Fibroblast of skin of left quadriceps (primary cell): Measurements from ENCODE around the gene CRHR2.

ENCODE experiments used
- DNase-seq, 2 experiments: peaks; one replicate each; pipeline ENCODE4 v3.0.0-alpha.2; 2013; ENCODE audit warnings: low read depth in 2 of 2

The CRHR2 gene

DNA sequence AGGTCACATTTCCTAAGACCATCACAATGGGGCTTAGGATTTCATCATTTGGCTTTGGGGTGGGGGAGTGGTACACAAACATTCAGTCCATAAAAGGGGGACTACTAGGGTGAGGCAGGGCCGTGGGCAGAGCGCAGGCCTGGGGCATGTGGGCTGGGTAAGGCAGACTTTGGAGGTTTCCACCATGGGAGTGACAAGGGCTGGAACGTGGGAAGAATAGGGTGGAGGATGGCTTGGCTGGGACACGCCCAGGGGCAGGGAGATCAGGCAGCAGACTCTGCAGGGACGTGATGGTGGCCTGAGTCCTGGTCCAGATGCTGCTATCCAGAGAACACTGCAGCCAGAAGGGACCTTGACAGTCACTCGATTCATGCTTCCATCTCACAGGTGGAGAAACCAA is 24.7 kb upstream of the CRHR2 start:
- no peak for DNase-seq

GRCh38 chr7:30706316-30706715 is 24.1 kb upstream of the CRHR2 start:
- no peak for DNase-seq

DNA sequence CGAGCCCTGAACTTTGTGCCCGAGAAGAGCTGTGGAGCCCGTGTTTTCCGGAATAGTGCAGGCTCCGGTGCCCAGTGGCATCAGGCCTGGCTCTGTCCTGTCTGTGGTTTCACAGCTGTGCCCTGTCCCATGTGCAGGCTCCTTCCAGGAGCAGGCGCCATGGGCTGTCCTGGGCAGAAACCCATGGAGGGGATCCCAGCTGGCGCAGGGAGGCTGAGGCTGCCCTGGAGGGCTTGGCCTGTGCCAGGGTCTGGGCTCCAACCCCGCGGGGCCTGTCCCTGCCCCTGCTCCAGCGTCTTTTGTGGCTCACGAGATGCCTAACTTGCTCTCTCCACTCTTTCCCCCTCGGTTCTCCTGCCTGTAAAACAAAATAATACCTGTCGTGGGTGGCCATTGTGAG is 23.3 kb upstream of the CRHR2 start:
- no peak for DNase-seq

- DNase-seq = no peak
Observed at GRCh38 chr7:30705008-30705407, 22.8 kb upstream of the CRHR2 start.

DNA sequence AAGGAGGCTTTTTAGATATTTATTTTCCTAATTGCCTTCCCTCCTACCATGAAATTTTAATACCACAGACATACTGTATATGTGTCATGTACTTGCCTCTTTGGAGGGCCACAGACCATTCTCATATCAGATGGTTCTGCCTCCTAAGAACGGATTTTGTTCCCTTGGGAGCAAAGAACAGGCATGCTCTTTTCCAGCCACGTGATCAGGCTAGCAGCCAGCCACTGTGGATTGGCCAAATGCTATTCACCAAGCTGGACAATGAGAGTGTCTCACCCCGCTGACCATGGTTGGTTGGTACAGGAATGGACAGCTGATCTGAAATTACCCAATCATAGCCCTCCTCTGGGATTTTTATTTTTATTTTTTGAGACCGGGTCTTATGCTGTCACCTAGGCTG is 21.5 kb upstream of the CRHR2 start:
- no peak for DNase-seq

GRCh38 chr7:30702200-30702599 is 19.9 kb upstream of the CRHR2 start:
- no peak for DNase-seq

- no peak for DNase-seq
Observed at GRCh38 chr7:30700941-30701340, 18.7 kb upstream of the CRHR2 start.

GRCh38 chr7:30699706-30700495 is 17.6 kb upstream of the CRHR2 start:
- no peak for DNase-seq

DNA sequence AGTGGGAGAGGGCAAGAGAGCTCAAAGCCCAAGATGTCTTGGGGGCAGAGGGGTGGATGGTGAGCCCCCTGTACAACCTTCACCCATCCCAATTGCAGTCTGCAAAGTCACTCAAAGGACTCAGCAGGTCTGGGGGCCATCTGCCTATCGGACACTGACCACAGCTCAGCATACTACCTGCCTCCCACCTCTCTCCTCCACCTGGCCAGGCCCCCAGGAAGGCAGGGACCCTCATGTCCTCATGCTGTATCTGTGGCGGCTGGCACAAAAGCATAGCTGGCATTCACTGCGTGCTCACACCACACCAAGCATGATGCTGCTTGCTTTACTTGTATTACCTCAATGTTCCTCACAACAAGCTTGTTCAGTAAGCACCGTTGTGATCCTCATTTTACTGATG is 16.2 kb upstream of the CRHR2 start:
- no peak for DNase-seq

DNA sequence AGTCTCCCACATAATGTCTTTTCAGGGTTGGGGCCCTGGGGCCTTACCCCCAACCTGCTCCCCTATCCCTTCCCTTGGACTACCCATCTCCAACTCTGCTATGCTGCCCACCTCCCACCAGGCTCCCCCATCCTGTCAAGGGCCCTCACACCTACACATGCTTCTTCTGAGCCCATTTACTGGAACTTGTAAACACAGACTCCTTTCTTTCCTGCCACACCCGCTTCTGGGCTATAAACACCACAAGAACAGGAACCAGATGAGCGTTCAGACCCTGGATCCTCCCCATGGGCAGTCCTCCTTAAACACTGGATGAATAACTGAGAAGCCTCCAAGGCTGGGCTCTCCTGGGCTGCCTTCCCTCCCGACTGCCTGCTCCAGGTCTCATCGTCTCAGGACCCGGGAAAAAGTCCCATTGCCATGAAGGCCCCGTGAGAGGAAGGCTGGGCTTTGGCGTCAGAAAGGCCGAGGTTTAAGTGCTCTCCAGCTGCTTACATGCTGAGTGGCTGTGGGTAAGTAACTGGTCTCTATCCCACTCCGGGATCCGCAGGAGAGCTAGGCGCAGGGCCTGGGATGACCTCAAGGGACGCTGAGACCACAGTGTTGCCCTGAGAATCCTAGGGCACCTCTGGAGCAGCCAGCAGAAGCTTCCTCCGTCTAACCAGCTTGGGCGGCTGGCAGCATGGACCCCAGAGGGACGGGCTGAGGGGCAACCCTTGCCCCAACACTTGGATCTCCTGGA is 15.6 kb upstream of the CRHR2 start:
- no peak for DNase-seq

- DNase-seq = no peak
Observed at GRCh38 chr7:30694774-30695721, 12.8 kb upstream of the CRHR2 start.

DNA sequence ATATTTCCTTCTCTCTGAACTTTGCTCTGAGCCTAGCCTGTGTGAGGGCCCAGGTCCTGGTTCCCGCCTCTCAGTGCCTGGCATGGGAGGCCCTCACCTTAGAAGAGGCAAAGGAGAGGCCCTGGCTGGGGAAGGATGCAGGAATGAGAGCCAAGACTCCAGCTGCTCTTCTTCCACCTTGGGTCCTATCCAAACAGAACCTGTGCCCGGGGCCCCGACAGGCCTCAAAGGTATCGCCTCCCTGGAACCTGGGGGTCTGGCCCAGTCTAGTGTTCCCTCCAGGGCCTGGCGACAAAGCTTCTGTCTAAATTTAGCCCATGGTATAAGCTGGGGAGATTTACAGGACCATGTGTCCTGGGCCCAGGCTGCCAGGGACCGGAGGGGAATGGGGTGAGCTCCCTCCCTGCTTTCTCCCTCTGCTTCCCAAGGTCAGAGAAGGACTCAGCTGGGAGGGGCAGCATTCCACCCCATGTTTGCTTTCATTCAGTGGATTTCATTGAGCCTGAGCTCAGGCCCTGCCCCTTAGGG is 12.0 kb upstream of the CRHR2 start:
- no peak for DNase-seq

GRCh38 chr7:30692882-30693281 is 10.6 kb upstream of the CRHR2 start:
- DNase-seq = no peak

DNA sequence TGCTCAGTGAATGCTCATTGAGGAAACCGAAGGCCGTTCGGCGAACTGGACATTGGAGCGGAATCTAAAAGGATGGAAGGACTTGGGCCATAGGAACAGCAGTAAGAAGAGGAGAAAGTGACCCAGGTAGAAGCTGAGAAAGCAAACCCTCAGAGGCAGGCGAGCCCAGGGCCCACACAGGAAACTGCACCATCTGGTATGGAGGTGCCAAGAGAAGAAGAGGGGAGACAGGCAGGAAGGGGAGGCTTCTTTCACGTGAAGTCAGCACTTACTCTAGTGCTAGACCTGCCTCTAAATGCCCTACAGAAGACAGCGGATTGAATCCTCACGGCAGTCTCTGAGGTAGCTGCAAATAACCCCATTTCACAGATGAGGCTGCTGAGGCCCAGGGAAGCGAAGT is 10.2 kb upstream of the CRHR2 start:
- no peak for DNase-seq

DNA sequence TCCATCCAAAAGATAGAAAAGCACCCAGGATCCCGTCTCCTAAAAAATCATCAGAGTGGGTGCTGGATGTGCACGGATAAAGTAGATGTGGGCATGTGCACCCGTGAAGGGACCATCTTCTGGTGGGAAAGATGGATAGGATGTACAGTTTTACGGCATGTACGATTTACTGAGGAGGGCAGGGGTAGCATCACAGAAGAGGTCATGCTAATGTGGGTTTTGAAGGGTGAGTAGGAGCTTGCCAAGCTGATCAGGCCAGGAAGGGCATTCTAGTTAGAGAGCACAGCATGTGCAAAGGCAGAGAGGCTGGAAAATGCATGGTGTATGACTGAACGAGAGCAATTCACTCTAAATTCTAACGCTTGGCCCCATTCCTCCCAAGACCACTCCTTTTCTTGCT is 7.8 kb upstream of the CRHR2 start:
- DNase-seq = no peak

GRCh38 chr7:30688718-30689221 is 6.5 kb upstream of the CRHR2 start:
- no peak for DNase-seq

DNA sequence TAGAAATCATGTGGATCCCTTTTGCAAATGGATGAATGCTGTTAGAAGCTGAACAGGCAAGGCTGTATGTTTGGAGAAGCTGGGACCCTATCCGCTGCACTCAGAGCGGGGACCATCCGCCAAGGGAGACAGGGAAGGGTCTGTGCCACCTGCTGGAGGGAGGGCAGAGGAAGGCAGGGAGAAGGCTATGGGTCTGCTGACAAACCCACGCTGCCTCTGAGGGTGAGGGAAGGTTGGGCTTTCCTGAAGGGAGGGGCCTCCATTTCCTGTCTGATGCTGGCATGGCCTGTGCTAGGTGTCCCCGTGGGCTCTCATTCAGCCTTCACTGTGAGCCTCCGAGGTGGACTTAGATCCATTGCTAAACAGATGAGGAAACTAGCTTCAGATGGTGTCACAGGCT is 5.3 kb upstream of the CRHR2 start:
- no peak for DNase-seq

- no peak for DNase-seq
Observed at GRCh38 chr7:30684351-30684750, 2.1 kb upstream of the CRHR2 start.

GRCh38 chr7:30683816-30684215 is 1.6 kb upstream of the CRHR2 start:
- DNase-seq = no peak

DNA sequence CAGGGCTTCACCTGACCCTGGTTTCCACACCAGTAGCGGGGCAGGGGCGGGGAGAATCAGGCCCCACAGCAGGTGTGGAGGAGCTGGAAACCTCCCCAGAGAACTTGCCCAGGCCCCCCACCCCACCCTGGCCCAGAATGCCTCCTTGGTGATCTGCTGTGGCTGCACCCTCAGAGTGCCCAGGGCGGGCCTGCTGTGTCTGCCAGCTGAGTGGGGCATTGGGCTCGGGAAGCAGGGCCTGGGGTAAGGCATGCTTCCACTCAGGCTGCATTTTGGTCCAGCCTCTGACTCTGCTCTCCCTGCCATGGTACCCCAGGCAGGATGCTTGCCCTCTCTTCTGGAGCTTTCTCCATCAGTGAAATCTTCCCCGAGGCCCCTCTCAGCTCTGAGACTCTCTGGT is 1.1 kb upstream of the CRHR2 start:
- DNase-seq = no peak

DNA sequence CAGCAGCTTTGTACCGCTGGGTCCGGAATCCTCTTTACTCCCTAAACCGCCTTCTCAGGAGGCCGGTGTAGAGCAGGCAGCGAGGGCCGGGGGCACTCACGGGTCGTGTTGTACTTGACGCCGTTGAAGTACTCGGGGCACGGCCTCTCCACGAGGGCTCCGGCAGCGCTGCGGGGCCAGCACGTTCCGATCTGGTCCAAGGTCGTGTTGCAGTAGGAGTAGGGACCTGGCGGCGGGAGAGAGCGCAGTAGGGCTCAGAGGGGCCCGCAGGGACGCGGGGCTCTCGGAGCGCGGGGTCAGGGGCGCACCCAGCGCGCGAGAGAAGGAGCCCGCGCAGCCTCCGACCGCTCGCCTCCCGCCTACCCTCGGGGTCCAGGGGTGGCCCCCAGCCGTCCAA is 443 bp downstream of the CRHR2 start:
- no peak for DNase-seq

DNA sequence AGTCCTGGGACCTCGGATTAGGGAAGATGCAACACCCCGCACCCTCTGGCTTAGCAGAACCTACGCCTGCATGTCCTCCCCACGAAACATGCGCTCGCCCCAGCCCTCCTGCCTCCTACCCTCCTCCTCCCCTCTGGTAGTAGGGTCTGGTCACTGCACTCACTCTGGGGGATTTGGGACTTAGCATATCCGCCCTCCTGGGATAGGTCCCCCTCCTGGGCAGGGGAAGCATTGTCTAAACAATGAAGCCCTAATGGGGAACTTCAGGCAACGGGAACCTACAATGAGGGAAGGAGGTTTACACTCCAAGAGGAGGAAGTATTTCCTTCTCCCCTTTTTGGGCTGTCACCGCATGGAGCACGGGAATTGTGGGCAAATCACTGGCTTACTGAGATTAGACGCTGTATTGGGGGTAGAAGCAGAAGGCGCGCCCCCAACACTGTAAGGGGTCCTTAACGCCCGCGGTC is 892 bp downstream of the CRHR2 start:
- no peak for DNase-seq
